Lung (tissue), 13 donors: ENCODE measurements around the gene AP5Z1. TPM values are rescaled to one million over a fixed set of nuclear protein-coding genes. Genes with fewer than 3 reads are reported as not detected.

Experiments used
- ATAC-seq: fragments of 200-7000 bp; cut with Tn5 transposase; one replicate; pipeline ENCODE4 v1.9.1; 2020; ENCODE audit warnings: moderate number of reproducible peaks; ENCODE audit not compliant: insufficient read depth, low FRiP score
- DNase-seq, 3 donors: peaks; one replicate each; pipeline ENCODE4 v3.0.0-alpha.2; 2013 to 2017
- H3K27ac ChIP-seq, 2 donors: one replicate each; pipeline ENCODE4 v1.5.1; 2013; ENCODE audit warnings: mild to moderate bottlenecking in 2 of 2, moderate library complexity in 2 of 2, control low read depth in 1 of 2, inconsistent platforms in 1 of 2, low read depth in 1 of 2, low read length in 1 of 2
- H3K27me3 ChIP-seq, 3 donors: one replicate each; pipeline ENCODE4 v1.5.1; 2013; ENCODE audit warnings: low read length in 2 of 3; ENCODE audit not compliant: control insufficient read depth in 3 of 3, insufficient read depth in 3 of 3
- H3K36me3 ChIP-seq, 4 donors: one replicate each; pipeline ENCODE4 v1.5.1; 2013; ENCODE audit warnings: low read length in 4 of 4, mild to moderate bottlenecking in 1 of 4, moderate library complexity in 1 of 4; ENCODE audit not compliant: control insufficient read depth in 4 of 4, insufficient read depth in 4 of 4
- H3K4me1 ChIP-seq, 5 donors: one replicate each; pipeline ENCODE4 v1.5.1; 2013; ENCODE audit warnings: low read length in 5 of 5, mild to moderate bottlenecking in 2 of 5, moderate library complexity in 1 of 5; ENCODE audit not compliant: control insufficient read depth in 5 of 5, insufficient read depth in 5 of 5
- H3K4me3 ChIP-seq: one replicate; pipeline ENCODE4 v1.5.1; 2013; ENCODE audit warnings: mild to moderate bottlenecking, control low read depth, moderate library complexity
- H3K9ac ChIP-seq, 2 donors: one replicate each; pipeline ENCODE4 v1.5.1; 2013; ENCODE audit warnings: low read length in 2 of 2, control low read depth in 1 of 2; ENCODE audit not compliant: insufficient read depth in 1 of 2
- H3K9me3 ChIP-seq, 4 donors: one replicate each; pipeline ENCODE4 v1.5.1; 2013; ENCODE audit warnings: low read length in 3 of 4, mild to moderate bottlenecking in 1 of 4, moderate library complexity in 1 of 4; ENCODE audit not compliant: control insufficient read depth in 4 of 4, insufficient read depth in 3 of 4
- WGBS, 2 donors: extraction: QIAGEN DNeasy Blood & Tissue Kit; methylation state at CpG; one replicate each; pipeline ENCODE4 v1.1.7; 2013; 5-methylcytosine and 5-hydroxymethylcytosine counted together
- polyA plus RNA-seq, 2 donors: library from polyadenylated mRNA; stranded (reverse); fragments of 200-250 nt; gene quantifications; one replicate each; pipeline ENCODE4 v1.2.1, GENCODE V29; 2013
- small RNA-seq: library from RNA; depleted of rRNA; stranded (forward); fragments of <200 nt; gene quantifications from one replicate; pipeline ENCODE3, GENCODE V24; 2014; ENCODE audit warnings: low replicate concordance
- total RNA-seq, 2 donors: library from RNA; depleted of rRNA in 1 of 2; stranded (reverse); fragments of >200 nt in 1 of 2; gene quantifications; one replicate each; pipeline ENCODE4 v1.2.1, GENCODE V29; 2014 to 2021
- TF ChIP-seq, protein P1 (sequence below): IDR thresholded peaks from 2 replicates; pipeline ENCODE4 v1.5.1; 2012; ENCODE audit warnings: mild to moderate bottlenecking; ENCODE audit errors: control extremely low read depth, extremely low read depth
- donor health status: control.
- donor health status: control.
- donor health status: Bipolar disorder and iron deficiency.
- donor health status: healthy.
- donor health status: DM: yes; HTN: yes; CAD: no.

Gene AP5Z1
- total and polyA plus RNA-seq, 4 donors, result 21.2 to 62.4 (median 59.3) TPM

DNA sequence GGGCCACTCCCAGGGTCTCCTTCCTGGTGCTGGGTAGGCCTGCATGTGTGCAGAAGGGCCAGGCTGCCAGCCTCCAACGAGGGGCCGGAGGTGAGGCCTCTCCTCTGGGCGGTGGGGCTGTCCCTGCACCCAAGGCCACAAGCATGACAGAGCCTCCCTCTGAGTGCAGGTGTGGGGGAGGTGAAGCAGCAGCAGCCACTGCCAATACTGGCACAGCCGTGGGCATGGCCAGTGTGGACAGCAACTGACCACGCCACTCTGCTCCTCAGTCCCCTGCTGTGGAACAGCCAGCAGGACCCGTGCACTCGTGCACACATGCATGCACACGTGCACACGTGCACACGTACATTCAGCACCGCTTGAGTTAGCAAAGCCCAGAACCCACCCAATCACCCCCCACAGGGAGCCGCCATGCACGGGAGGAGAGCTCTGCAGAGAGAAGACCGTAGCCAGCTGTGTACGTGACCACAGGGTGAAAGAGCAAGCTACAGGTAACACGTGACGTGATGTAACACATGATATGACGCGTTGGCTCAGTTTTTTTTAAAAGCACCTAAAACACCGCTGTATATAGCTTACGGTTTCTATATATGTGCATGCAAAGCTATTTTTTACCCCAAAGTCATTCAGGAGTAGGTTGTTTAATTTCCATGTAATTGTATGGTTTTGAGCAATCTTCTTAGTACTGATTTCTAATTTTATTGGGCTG lies 63.4 kb downstream of the AP5Z1 start:
- H3K9me3 ChIP-seq, result no peaks in the 10 kb centered on the region
- no peak overlapping the region for H3K4me3 ChIP-seq
- H3K27ac ChIP-seq, result peak overlapping the region in 1 of 2 donors; percentile 6
- TF ChIP-seq, protein P1, sequence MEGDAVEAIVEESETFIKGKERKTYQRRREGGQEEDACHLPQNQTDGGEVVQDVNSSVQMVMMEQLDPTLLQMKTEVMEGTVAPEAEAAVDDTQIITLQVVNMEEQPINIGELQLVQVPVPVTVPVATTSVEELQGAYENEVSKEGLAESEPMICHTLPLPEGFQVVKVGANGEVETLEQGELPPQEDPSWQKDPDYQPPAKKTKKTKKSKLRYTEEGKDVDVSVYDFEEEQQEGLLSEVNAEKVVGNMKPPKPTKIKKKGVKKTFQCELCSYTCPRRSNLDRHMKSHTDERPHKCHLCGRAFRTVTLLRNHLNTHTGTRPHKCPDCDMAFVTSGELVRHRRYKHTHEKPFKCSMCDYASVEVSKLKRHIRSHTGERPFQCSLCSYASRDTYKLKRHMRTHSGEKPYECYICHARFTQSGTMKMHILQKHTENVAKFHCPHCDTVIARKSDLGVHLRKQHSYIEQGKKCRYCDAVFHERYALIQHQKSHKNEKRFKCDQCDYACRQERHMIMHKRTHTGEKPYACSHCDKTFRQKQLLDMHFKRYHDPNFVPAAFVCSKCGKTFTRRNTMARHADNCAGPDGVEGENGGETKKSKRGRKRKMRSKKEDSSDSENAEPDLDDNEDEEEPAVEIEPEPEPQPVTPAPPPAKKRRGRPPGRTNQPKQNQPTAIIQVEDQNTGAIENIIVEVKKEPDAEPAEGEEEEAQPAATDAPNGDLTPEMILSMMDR, result no peak
- peaks cover 0 to 57% (median 14%) of the 10 kb centered on the region in 5 donors for H3K4me1 ChIP-seq
- ATAC-seq (no peak), DNase-seq (peak in 1 of 3 donors; percentile 4)
- H3K9ac ChIP-seq, result no peak overlapping the region
- peaks cover 0 to 10% (median 0%) of the 10 kb centered on the region in 4 donors for H3K36me3 ChIP-seq
- 95% methylated on average over 21 of the region's 21 CpGs for WGBS, 2 donors
- H3K27me3 ChIP-seq, result no peaks in the 10 kb centered on the region

DNA sequence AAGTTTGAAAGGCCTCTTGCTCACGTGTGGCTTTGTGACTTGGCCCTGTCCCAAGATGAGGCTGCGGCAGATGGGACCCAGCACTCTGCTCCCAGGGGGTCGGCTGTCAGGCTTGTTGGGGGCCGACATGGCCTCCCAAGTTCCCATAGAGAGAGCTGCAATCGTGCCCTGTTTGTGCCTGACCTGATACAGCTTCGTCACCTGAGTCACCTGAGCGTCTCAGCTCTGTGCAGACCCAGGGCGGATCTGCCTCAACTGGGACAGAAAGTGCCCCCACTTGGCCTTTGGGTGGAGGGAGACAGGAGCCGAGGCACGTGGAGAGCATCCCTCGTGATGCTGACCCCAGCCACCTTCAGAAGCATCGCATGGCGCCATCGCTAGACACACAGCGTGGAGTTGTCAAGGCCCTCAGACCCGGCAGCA lies 64.7 kb downstream of the AP5Z1 start:
- H3K9me3 ChIP-seq, result no peaks in the 10 kb centered on the region
- ATAC-seq (no peak), DNase-seq (peak in 2 of 3 donors; percentile 41 to 56)
- H3K4me1 ChIP-seq, result peaks cover 0 to 57% (median 14%) of the 10 kb centered on the region in 5 donors
- no peak overlapping the region for H3K9ac ChIP-seq
- H3K4me3 ChIP-seq, result no peak overlapping the region
- H3K27ac ChIP-seq, result no peak overlapping the region
- H3K36me3 ChIP-seq, result peaks cover 0 to 2% (median 0%) of the 10 kb centered on the region in 4 donors
- 87 to 89% methylated on average over 16 of the region's 16 CpGs for WGBS, 2 donors
- TF ChIP-seq, protein P1, result no peak
- no peaks in the 10 kb centered on the region for H3K27me3 ChIP-seq

Small RNAs within 50 kb of the gene (small RNA-seq; reads per million reads assigned to genes)
- gene MIR4656 (not detected), gene RF00019 (not detected)

Other genes starting within 250 kb of the AP5Z1 start
- gene FOXK1, start 93.3 kb upstream of the AP5Z1 start, total RNA-seq, result 10 to 100 TPM; 19.3 to 36.2 TPM
- gene FOXK1, start 93.3 kb upstream of the AP5Z1 start, polyA plus RNA-seq, result 1 to 10 TPM; 6.4 to 9.3 TPM
- gene PAPOLB, start 86.4 kb downstream of the AP5Z1 start, total RNA-seq, result 1 to 10 TPM in 1 of 2 donors, under 1 TPM in 1; 0.25 to 1.9 TPM
- under 1 TPM; 0.01 to 0.04 TPM for gene PAPOLB, start 86.4 kb downstream of the AP5Z1 start, polyA plus RNA-seq
- gene RADIL, start 108.1 kb downstream of the AP5Z1 start, total RNA-seq, result 1 to 10 TPM; 6.6 to 9.3 TPM
- gene RADIL, start 108.1 kb downstream of the AP5Z1 start, polyA plus RNA-seq, result 1 to 10 TPM; 3.7 to 6.0 TPM
- gene MMD2, start 183.6 kb downstream of the AP5Z1 start, total RNA-seq, result not detected
- not detected for gene MMD2, start 183.6 kb downstream of the AP5Z1 start, polyA plus RNA-seq